Activated naive CD4-positive, alpha-beta T cell treated with anti-CD3 and anti-CD28 coated beads for 36 hours (primary cell): ENCODE measurements around the gene DEPDC1B. TPM values are rescaled to one million over a fixed set of nuclear protein-coding genes. Genes with fewer than 3 reads are reported as not detected.
"Not testable (repeated sequence)": the region's sequence is repeated elsewhere in the genome, so short reads cannot be mapped to it uniquely, and the experiment has no call there.

ENCODE experiments used
- CTCF ChIA-PET: fragments of 350-600 bp; sonication (Branson Sonifier 250); formaldehyde crosslinking; loops from one replicate; lab custom pipeline; 2021; ENCODE audit warnings: antibody characterized with exemption; lab: Charles Lee
- DNase-seq: peaks from one replicate; pipeline ENCODE4 v3.0.0-alpha.2; 2020
- H3K27ac Mint-ChIP-seq: one replicate; pipeline ENCODE4 v1.8.0; 2021; ENCODE audit warnings: mild to moderate bottlenecking, mixed read lengths
- H3K27me3 Mint-ChIP-seq: one replicate; pipeline ENCODE4 v1.8.0; 2021; ENCODE audit warnings: low read depth, mixed read lengths
- H3K36me3 Mint-ChIP-seq: one replicate; pipeline ENCODE4 v1.8.0; 2021; ENCODE audit warnings: low read depth, mixed read lengths
- H3K4me1 Mint-ChIP-seq: one replicate; pipeline ENCODE4 v1.8.0; 2021; ENCODE audit warnings: low read depth, mixed read lengths
- H3K4me3 Mint-ChIP-seq: one replicate; pipeline ENCODE4 v1.8.0; 2021; ENCODE audit warnings: mild to moderate bottlenecking, moderate library complexity, mixed read lengths
- H3K9me3 Mint-ChIP-seq: one replicate; pipeline ENCODE4 v1.8.0; 2021; ENCODE audit warnings: mixed read lengths
- intact Hi-C: fragments of 100-400 bp; cut with micrococcal nuclease; formaldehyde crosslinking; loops from one replicate; pipeline ENCODE4 v1.15.1; 2023
- total RNA-seq, 2 experiments: library from RNA; stranded (reverse); gene quantifications; one replicate each; pipeline ENCODE4 v1.2.3, GENCODE V29; 2021

Gene DEPDC1B
- total RNA-seq, 2 experiments from 2014 or later: 35.0 to 35.8 TPM

GRCh38 chr5:60634051-60634450, 65.9 kb downstream of the DEPDC1B start:
- H3K9me3 Mint-ChIP-seq: no peaks in the 10 kb centered on the region
- H3K4me1 Mint-ChIP-seq: no peaks in the 10 kb centered on the region
- no peaks in the 10 kb centered on the region for H3K27me3 Mint-ChIP-seq
- CTCF ChIA-PET: no interaction called here
- H3K36me3 Mint-ChIP-seq: peaks cover 2% of the 10 kb centered on the region
- H3K27ac Mint-ChIP-seq: no peak overlapping the region
- no peak for DNase-seq
- intact Hi-C loops: no loop called here
- no peak overlapping the region for H3K4me3 Mint-ChIP-seq

- Mint-ChIP-seq H3K4me3 (no peak overlapping the region), H3K27ac (no peak overlapping the region), H3K36me3 (peaks cover 2% of the 10 kb centered on the region), H3K4me1 (no peaks in the 10 kb centered on the region), H3K27me3 (no peaks in the 10 kb centered on the region), H3K9me3 (no peaks in the 10 kb centered on the region)
- intact Hi-C loops: no loop called here
- CTCF ChIA-PET: interaction anchor here (0.6 kb wide), 1 partner anchor 276 kb away, joined by 4 read pairs; no protein-coding TSS in a partner anchor
- no peak for DNase-seq
Measured at GRCh38 chr5:60633341-60633740, 66.6 kb downstream of the DEPDC1B start.

DNA sequence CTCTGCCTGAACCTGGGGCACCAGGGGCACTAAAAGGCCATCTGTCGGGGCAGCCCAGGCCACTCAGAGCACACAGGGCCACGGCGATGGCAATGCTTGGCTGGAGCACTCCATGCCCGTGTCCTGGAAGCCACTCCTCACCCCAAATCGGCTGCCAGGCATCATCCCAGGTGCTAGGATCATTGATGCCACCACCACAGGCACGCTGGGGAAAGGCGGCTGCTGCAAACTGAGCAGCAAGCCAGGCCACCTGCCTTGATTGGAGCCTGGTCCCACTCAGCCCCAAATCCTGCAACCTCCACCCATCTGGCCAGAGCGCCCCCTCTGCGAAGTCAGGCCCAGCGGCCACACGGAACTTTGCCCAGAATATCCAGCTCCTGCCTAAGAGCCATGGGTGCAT, 67.8 kb downstream of the DEPDC1B start:
- no peak overlapping the region for H3K4me3 Mint-ChIP-seq
- no peaks in the 10 kb centered on the region for H3K9me3 Mint-ChIP-seq
- peaks cover 2% of the 10 kb centered on the region for H3K36me3 Mint-ChIP-seq
- no peak for DNase-seq
- H3K4me1 Mint-ChIP-seq: no peaks in the 10 kb centered on the region
- H3K27ac Mint-ChIP-seq: no peak overlapping the region
- no peaks in the 10 kb centered on the region for H3K27me3 Mint-ChIP-seq
- CTCF ChIA-PET: no interaction called here
- intact Hi-C loops: no loop called here

- H3K4me3 Mint-ChIP-seq: no peak overlapping the region
- no peaks in the 10 kb centered on the region for H3K9me3 Mint-ChIP-seq
- peaks cover 2% of the 10 kb centered on the region for H3K36me3 Mint-ChIP-seq
- intact Hi-C loops: no loop called here
- H3K4me1 Mint-ChIP-seq: no peaks in the 10 kb centered on the region
- CTCF ChIA-PET: no interaction called here
- no peak overlapping the region for H3K27ac Mint-ChIP-seq
- H3K27me3 Mint-ChIP-seq: no peaks in the 10 kb centered on the region
- no peak for DNase-seq
Measured at GRCh38 chr5:60630836-60631235, 69.1 kb downstream of the DEPDC1B start.

- DNase-seq: no peak
- intact Hi-C loops: no loop called here
- Mint-ChIP-seq H3K4me1 (no peaks in the 10 kb centered on the region), H3K27ac (no peak overlapping the region), H3K27me3 (no peaks in the 10 kb centered on the region), H3K4me3 (no peak overlapping the region), H3K9me3 (no peaks in the 10 kb centered on the region), H3K36me3 (peaks cover 2% of the 10 kb centered on the region)
- CTCF ChIA-PET: no interaction called here
Measured at GRCh38 chr5:60630179-60630578, 69.8 kb downstream of the DEPDC1B start.

- H3K36me3 Mint-ChIP-seq, H3K4me1 Mint-ChIP-seq, intact Hi-C loops, H3K27me3 Mint-ChIP-seq, H3K4me3 Mint-ChIP-seq, CTCF ChIA-PET, H3K9me3 Mint-ChIP-seq, DNase-seq, H3K27ac Mint-ChIP-seq: not testable (repeated sequence)
Measured at GRCh38 chr5:60624875-60625274, 75.1 kb downstream of the DEPDC1B start.

GRCh38 chr5:60620752-60621151, 79.2 kb downstream of the DEPDC1B start:
- DNase-seq, H3K27me3 Mint-ChIP-seq, H3K4me1 Mint-ChIP-seq, H3K9me3 Mint-ChIP-seq, CTCF ChIA-PET, H3K27ac Mint-ChIP-seq, H3K36me3 Mint-ChIP-seq, intact Hi-C loops, H3K4me3 Mint-ChIP-seq: not testable (repeated sequence)

DNA sequence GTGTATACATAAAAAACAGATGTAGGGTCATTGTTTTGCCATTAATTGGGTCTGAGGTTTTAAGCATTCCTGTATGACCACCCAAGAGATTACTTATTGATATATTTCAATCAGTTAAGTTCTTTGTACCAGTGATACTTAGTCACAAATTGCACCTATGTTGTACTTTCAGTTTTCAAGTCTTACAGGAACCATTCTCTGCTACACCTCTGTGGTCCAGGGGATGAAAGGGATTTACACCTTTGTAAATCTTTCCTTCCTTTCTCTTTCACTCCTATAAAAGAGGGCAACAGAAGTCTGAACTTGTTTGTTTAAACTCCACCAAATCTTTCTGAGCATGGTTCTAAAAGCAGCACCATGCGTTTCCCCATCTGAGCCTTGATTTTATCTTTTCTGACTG, 86.1 kb downstream of the DEPDC1B start:
- DNase-seq: no peak
- Mint-ChIP-seq H3K36me3 (peaks cover 3% of the 10 kb centered on the region), H3K27me3 (peaks cover 7% of the 10 kb centered on the region), H3K27ac (no peak overlapping the region), H3K9me3 (no peaks in the 10 kb centered on the region), H3K4me3 (no peak overlapping the region), H3K4me1 (peaks cover 7% of the 10 kb centered on the region)
- CTCF ChIA-PET: no interaction called here
- intact Hi-C loops: no loop called here

DNA sequence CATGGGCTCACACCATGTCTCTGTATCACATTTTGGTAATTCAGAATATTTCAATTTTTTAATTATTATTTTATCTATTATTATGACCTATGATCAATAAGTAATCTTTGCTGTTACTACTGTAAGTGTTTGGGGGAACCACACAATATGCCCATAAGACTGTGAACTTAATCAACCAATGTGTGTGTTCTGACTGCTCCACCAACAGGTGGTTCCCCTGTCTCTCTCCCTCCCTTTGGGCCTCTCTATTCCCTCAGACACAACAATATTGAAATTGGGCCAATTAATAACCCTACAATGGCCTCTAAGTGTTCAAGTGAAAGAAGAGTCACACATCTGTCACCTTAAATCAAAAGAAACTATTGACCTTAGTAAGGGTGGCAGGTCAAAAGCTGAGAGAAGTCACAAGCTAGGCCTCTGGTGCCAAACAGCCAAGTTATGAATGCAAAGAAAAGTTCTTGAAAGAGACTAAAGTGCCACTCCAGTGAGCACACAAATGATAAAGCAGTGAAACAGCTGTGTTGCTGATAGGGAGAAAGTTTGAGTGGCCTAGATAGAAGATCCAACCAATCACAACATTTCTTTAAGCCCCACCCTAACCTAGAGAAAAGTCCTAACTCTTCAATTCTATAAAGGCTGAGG, 88.7 kb downstream of the DEPDC1B start:
- Mint-ChIP-seq H3K27ac (no peak overlapping the region), H3K27me3 (peaks cover 6% of the 10 kb centered on the region), H3K9me3 (no peaks in the 10 kb centered on the region), H3K4me3 (no peak overlapping the region), H3K4me1 (peaks cover 7% of the 10 kb centered on the region), H3K36me3 (no peaks in the 10 kb centered on the region)
- no peak for DNase-seq
- intact Hi-C loops: no loop called here
- CTCF ChIA-PET: no interaction called here

GRCh38 chr5:60604771-60605170, 95.2 kb downstream of the DEPDC1B start:
- H3K4me1 Mint-ChIP-seq: no peaks in the 10 kb centered on the region
- peaks cover 4% of the 10 kb centered on the region for H3K27me3 Mint-ChIP-seq
- no peaks in the 10 kb centered on the region for H3K36me3 Mint-ChIP-seq
- no peaks in the 10 kb centered on the region for H3K9me3 Mint-ChIP-seq
- intact Hi-C loops: no loop called here
- H3K4me3 Mint-ChIP-seq: no peak overlapping the region
- CTCF ChIA-PET: no interaction called here
- no peak for DNase-seq
- no peak overlapping the region for H3K27ac Mint-ChIP-seq

DNA sequence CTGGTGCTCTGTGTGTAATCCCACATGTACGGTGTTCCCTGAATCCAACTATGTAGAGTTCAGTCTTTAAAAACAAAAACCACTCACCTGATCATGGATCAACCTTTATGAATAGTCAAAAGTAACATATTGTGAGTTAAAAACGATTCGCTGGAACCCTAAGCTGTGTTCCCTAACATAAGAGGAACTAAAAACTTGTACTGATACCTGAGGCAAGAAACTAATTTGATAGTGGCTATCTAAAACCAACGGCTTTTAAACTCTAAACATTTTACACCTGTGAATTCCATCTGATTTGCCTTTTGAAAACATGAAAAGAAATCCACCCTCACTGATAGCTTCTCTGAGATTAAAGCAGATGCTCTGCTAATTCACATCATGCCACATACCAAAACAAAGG, 101.5 kb downstream of the DEPDC1B start:
- no peak overlapping the region for H3K27ac Mint-ChIP-seq
- H3K27me3 Mint-ChIP-seq: no peaks in the 10 kb centered on the region
- H3K36me3 Mint-ChIP-seq: no peaks in the 10 kb centered on the region
- DNase-seq: no peak
- H3K4me3 Mint-ChIP-seq: no peak overlapping the region
- peaks cover 1% of the 10 kb centered on the region for H3K9me3 Mint-ChIP-seq
- H3K4me1 Mint-ChIP-seq: peaks cover 11% of the 10 kb centered on the region
- CTCF ChIA-PET: no interaction called here
- intact Hi-C loops: no loop called here

- no peak for DNase-seq
- Mint-ChIP-seq H3K4me3 (no peak overlapping the region), H3K36me3 (no peaks in the 10 kb centered on the region), H3K4me1 (peaks cover 11% of the 10 kb centered on the region), H3K27me3 (no peaks in the 10 kb centered on the region), H3K9me3 (peaks cover 1% of the 10 kb centered on the region), H3K27ac (no peak overlapping the region)
- intact Hi-C loops: no loop called here
- CTCF ChIA-PET: no interaction called here
Measured at GRCh38 chr5:60597572-60598320, 102.2 kb downstream of the DEPDC1B start.
